Mucosa of rectum (tissue), 2 donors: ENCODE results near the gene AMIGO3.
"Not testable (repeated sequence)": the region's sequence is repeated elsewhere in the genome, so short reads cannot be mapped to it uniquely, and the experiment has no call there.

Source experiments
- H3K27ac ChIP-seq, 2 donors: one replicate each; pipeline ENCODE4 v1.7.0; 2013; ENCODE audit warnings: inconsistent platforms in 2 of 2, low read depth in 2 of 2, low read length in 2 of 2
- H3K27me3 ChIP-seq, 2 donors: one replicate each; pipeline ENCODE4 v1.7.0; 2013; ENCODE audit warnings: low read length in 2 of 2; ENCODE audit not compliant: control insufficient read depth in 2 of 2, insufficient read depth in 2 of 2
- H3K36me3 ChIP-seq, 2 donors: one replicate each; pipeline ENCODE4 v1.7.0; 2013; ENCODE audit warnings: low read length in 2 of 2; ENCODE audit not compliant: control insufficient read depth in 2 of 2, insufficient read depth in 2 of 2
- H3K4me1 ChIP-seq, 2 donors: one replicate each; pipeline ENCODE4 v1.7.0; 2013; ENCODE audit warnings: low read length in 2 of 2, mild to moderate bottlenecking in 1 of 2; ENCODE audit not compliant: control insufficient read depth in 2 of 2, insufficient read depth in 2 of 2
- H3K4me3 ChIP-seq, 2 donors: one replicate each; pipeline ENCODE4 v1.7.0; 2013; ENCODE audit warnings: low read length in 2 of 2
- H3K9ac ChIP-seq, 2 donors: one replicate each; pipeline ENCODE4 v1.7.0; 2013; ENCODE audit warnings: low read length in 2 of 2, low read depth in 1 of 2, mild to moderate bottlenecking in 1 of 2
- H3K9me3 ChIP-seq, 2 donors: one replicate each; pipeline ENCODE4 v1.7.0; 2013; ENCODE audit warnings: low read length in 2 of 2; ENCODE audit not compliant: control insufficient read depth in 2 of 2
- donor health status: healthy.
- donor health status: Normal muscosa, but diverticular disease.

The AMIGO3 gene

DNA sequence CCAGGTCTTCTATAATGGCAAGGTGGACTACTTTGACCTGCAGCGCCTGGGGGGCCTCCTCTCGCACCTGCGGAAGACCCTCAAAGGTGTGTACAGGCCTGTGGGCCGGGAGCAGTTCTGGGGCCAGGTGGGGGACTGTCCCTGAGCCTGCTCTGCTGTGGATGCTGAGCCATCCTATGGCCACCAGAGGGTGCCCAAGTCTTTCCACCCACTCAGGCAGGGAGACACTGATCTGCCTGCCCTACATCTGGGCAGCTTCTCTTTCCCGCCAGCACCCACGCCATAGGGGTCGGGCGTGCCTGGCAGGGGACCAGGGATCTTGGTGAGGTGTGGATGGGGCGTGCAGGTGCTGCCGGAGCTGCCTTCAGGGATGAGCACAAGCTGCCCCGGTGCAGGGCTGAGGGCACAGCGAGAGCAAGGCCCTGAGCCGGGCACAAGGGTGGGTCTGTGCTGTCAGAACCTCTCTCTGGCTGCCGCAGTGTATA, 16.0 kb downstream of the AMIGO3 start:
- peaks cover 11 to 49% of the 10 kb centered on the region in 2 donors for H3K36me3 ChIP-seq
- no peaks in the 10 kb centered on the region for H3K27me3 ChIP-seq
- H3K9me3 ChIP-seq: no peaks in the 10 kb centered on the region
- H3K9ac ChIP-seq: no peak overlapping the region
- no peak overlapping the region for H3K27ac ChIP-seq
- H3K4me1 ChIP-seq: no peaks in the 10 kb centered on the region
- H3K4me3 ChIP-seq: no peak overlapping the region

GRCh38 chr3:49702672-49703071, 16.8 kb downstream of the AMIGO3 start:
- peaks cover 14 to 57% of the 10 kb centered on the region in 2 donors for H3K36me3 ChIP-seq
- H3K27me3 ChIP-seq: no peaks in the 10 kb centered on the region
- H3K27ac ChIP-seq: no peak overlapping the region
- no peak overlapping the region for H3K4me3 ChIP-seq
- H3K9me3 ChIP-seq: no peaks in the 10 kb centered on the region
- H3K4me1 ChIP-seq: no peaks in the 10 kb centered on the region
- H3K9ac ChIP-seq: no peak overlapping the region

- H3K9ac ChIP-seq: no peak overlapping the region
- peaks cover 16 to 56% of the 10 kb centered on the region in 2 donors for H3K36me3 ChIP-seq
- H3K27ac ChIP-seq: no peak overlapping the region
Observed at GRCh38 chr3:49701388-49702077, 18.0 kb downstream of the AMIGO3 start.

GRCh38 chr3:49700453-49701128, 18.9 kb downstream of the AMIGO3 start:
- Histone ChIP-seq H3K9ac (no peak overlapping the region), H3K36me3 (peaks cover 11 to 50% of the 10 kb centered on the region in 2 donors), H3K27ac (no peak overlapping the region), H3K4me3 (no peak overlapping the region), H3K4me1 (no peaks in the 10 kb centered on the region), H3K9me3 (no peaks in the 10 kb centered on the region), H3K27me3 (no peaks in the 10 kb centered on the region)

More at GRCh38 chr3:49701388-49702077, 18.0 kb downstream of the AMIGO3 start:
- no peaks in the 10 kb centered on the region for H3K27me3 ChIP-seq
- H3K4me1 ChIP-seq: no peaks in the 10 kb centered on the region
- H3K9me3 ChIP-seq: no peaks in the 10 kb centered on the region
- no peak overlapping the region for H3K4me3 ChIP-seq

DNA sequence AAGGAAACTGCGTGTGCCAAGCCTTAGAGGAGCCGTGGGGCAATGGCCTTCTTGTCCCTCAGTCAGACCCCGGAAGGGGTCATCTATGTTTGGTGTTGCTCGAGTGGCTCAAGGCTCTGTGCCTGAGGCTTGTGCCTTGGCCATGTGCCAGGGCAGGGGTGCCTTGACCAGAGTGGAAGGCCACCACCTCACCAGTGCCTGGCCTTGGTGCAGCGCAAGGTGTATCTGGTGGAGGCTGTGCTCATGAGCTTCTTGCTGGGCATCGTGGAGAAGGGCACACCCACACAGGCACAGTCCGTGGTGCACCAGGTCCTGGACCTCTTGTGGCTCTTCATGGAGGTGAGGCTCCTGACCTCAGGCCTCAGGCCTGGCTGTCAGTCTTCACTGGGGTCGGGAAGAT, 19.5 kb downstream of the AMIGO3 start:
- Histone ChIP-seq H3K4me3 (no peak overlapping the region), H3K9ac (no peak overlapping the region), H3K27me3 (no peaks in the 10 kb centered on the region), H3K4me1 (no peaks in the 10 kb centered on the region), H3K36me3 (peaks cover 8 to 49% of the 10 kb centered on the region in 2 donors), H3K27ac (no peak overlapping the region), H3K9me3 (no peaks in the 10 kb centered on the region)

DNA sequence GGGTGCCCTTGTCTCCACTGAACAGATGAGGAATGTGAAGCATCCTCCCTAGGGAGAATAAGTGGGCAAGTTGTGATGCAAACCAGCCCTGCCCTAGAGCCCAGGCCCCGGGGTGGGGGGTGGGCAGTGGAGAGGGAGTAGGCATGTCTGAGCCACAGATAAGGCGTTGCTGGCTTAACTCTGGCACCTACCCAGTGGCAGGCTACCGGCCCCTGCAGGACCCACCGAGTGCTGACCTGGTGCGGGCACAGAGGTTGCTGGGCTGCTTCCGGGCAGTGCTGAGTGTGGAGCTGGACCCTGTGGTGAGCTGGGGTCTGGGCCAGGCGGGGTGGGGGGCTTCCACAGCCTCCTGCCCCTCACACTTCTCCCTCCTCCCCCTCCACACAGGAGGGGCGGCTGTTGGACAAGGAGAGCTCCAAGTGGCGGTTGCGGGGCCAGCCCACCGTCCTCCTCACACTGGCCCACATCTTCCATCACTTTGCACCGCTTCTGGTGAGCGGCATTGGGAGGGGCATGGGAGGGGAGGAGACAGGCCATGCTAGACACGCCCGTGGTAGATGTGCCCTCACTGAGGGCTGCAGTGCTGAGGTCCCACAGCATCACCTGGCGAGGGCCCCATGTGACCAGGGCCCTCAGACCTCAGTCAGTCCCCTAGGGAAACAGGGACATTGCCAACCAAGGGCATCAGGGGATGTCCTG, 20.1 kb downstream of the AMIGO3 start:
- Histone ChIP-seq H3K9me3 (no peaks in the 10 kb centered on the region), H3K4me1 (no peaks in the 10 kb centered on the region), H3K36me3 (peaks cover 8 to 49% of the 10 kb centered on the region in 2 donors), H3K27ac (no peak overlapping the region), H3K27me3 (no peaks in the 10 kb centered on the region), H3K9ac (no peak overlapping the region), H3K4me3 (no peak overlapping the region)

GRCh38 chr3:49695350-49696015, 24.0 kb downstream of the AMIGO3 start:
- H3K4me3 ChIP-seq, H3K9me3 ChIP-seq, H3K27me3 ChIP-seq, H3K27ac ChIP-seq, H3K9ac ChIP-seq, H3K4me1 ChIP-seq: not testable (repeated sequence)
- H3K36me3 ChIP-seq: peaks cover 8 to 31% of the 10 kb centered on the region in 2 donors

DNA sequence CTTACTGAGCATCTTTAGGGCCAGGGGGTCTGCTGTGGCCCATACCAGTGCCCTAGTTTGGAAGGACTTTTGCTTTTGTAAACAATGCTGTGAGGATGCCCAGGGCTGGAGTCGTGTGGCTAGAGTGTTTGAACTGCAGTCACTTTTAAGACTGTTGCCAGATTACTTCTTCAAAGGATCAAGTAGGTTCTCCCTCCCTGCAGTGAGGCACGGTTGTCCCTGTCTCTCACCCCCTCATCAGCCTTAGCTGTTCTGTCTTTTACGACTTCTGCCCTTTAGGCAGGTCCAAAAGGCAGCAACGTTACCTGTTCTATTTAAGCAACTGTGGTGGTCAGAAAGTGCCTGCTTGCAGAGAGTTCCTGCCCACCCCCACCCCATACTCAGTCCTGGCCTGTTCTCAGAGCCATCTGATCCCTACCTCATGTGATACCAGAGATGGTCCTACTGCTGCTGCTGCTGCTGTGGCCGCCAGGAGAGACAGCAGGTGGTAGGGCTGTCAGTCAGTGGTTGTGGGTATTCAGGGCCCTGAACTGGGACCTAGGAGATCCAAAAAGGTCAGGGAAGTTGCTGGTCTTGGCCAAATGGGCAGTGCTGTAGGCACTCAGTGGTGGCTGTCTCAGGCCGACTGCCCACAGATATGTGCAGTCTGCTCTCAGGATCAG, 24.9 kb downstream of the AMIGO3 start:
- not testable (repeated sequence) for H3K27ac ChIP-seq, H3K4me3 ChIP-seq, H3K27me3 ChIP-seq, H3K9me3 ChIP-seq, H3K9ac ChIP-seq
- peaks cover 5 to 22% of the 10 kb centered on the region in 2 donors for H3K36me3 ChIP-seq
- H3K4me1 ChIP-seq: peaks cover 3 to 12% of the 10 kb centered on the region in 2 donors

DNA sequence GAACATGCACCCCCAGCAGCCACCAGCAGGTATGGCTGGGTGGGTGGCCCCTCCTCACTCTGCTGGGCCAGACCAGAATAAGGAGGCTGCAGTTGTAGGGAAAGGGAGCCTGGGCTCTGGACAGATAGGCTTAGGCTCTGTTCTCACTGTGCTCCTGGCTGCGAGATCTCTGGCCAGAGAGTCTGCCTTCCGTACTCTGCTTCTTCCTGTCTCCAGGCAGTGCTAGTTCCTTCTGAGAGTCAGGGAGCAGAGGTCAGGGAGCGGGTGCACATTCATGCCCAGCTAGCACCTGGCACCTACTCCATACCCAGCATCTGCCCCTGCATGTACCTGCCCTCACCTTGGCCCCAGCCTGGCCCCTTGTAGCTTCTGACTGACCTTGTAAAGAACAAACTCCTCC, 28.0 kb downstream of the AMIGO3 start:
- not testable (repeated sequence) for H3K27ac ChIP-seq

More for the DNA sequence above, 28.0 kb downstream of the AMIGO3 start:
- not testable (repeated sequence) for H3K27me3 ChIP-seq, H3K9me3 ChIP-seq, H3K36me3 ChIP-seq
- H3K9ac ChIP-seq: peak overlapping the region in 1 of 2 donors; percentile 56
- H3K4me1 ChIP-seq: peaks cover 11 to 20% of the 10 kb centered on the region in 2 donors
- peak overlapping the region; percentile 1 to 33 for H3K4me3 ChIP-seq
